ENCODE measurements around the gene OXNAD1.
A peak's percentile ranks its signal among the peaks of the same experiment; 100 is the strongest.

Gene OXNAD1

DNA sequence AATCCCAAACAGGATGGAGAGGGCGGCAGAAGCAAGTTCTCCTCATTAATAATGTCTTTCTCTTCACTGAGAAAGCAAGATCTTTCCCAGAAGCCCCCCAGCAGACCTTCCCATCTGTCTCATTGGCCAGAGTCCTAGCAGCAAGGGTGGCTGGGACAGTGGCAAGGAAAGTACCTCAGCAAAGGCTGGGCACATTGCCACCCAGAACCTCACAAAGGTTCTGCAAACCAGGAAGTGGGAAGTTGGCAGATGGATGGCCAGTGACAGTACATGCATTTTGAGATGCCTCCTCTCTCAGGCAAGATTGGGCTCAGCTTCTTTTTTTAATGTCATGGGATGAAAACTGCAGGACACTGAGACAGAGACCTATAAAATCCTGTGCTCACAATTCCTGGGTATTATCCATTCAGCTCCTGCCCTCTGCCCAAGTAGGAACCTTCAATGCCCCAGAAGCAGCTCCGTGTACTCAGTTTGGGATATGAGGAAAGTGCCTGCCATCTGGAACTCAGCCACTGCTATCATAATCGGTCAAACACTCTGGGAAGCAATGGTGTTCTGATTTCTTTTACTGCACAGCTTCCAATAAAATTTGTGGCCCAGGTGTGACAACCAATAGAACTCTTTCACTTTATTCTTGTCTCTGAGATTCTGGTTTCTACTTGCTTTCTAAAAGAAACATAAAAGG is 25.8 kb upstream of the OXNAD1 start:
- no peak for DNase-seq (ENCODE audit: low spot score in 2 of 2)
- no peaks in the 10 kb centered on the region for H3K4me1 ChIP-seq
- H3K27me3 ChIP-seq (ENCODE audit: low read depth) = no peaks in the 10 kb centered on the region
- no peaks in the 10 kb centered on the region for H3K36me3 ChIP-seq (replicated peaks)
- H3K4me3 ChIP-seq = no peak overlapping the region
- H3K9me3 ChIP-seq = no peaks in the 10 kb centered on the region
- in situ Hi-C loops (cut with MboI; ENCODE audit: low sequenced_read_pairs) = no loop called here

DNA sequence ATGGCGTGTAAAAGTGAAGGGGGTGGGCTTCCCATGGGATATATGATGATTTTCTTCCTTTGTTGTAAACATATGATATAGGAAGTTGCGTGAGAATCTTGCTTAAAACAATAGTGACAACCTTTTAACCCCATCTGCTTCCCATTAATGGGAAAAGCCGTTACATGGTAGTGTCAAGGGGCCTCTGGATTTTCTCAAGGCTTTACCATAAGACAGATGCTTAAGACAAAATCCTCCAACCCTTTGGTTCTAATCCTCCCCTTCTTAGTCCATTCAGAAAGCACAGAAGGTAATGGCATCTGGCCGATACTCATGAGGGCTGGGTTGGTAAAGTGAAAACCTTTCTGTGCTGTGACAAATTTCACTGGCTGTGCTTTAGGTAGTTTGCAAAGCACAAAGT is 25.2 kb upstream of the OXNAD1 start:
- Histone ChIP-seq H3K4me1 (no peaks in the 10 kb centered on the region), H3K9me3 (no peaks in the 10 kb centered on the region), H3K36me3 (replicated peaks) (no peaks in the 10 kb centered on the region), H3K4me3 (no peak overlapping the region), H3K27me3 (ENCODE audit: low read depth) (no peaks in the 10 kb centered on the region)
- in situ Hi-C loops (cut with MboI; ENCODE audit: low sequenced_read_pairs) = loop anchor here (10.0 kb wide), 1 partner anchor 185 kb away; no protein-coding TSS in a partner anchor
- DNase-seq (ENCODE audit: low spot score in 2 of 2) = no peak

DNA sequence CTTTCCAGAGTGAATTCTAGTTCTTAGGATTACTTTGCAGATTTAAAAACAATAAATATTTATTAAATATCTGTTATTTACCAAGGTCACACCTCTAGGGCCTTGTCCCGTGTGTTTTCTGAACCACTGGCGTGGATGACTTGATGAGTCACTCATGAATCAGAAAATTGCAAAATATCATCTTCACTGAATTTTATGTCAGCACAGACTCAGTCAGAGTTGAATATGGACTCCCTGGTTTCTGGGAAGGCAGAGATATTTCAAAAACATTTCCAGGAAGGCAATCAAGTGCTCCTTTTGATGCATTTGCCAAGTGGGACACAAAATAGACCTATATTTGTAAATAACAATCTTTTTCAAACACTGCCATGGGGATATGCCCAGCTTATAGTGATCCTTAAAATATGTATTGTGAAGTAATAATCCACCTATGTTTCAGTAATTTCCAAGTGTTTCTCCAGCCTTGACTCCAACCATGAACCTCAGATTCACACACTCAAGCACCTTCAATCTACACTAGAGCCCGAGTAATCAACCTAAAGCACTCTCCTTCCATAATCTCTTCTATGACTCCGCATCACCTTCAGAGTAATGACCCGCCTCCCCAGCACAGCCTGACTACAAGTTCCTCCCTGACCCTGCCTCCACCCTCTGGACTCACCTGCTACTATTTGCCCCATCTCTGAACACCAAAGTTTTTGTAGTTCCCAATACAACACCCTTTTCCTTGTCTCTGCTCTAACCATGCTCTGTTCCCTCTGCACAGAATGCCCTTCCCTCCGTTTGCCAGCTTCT is 24.6 kb upstream of the OXNAD1 start:
- in situ Hi-C loops (cut with MboI; ENCODE audit: low sequenced_read_pairs) = loop anchor here (10.0 kb wide), 1 partner anchor 186 kb away; no protein-coding TSS in a partner anchor
- no peak overlapping the region for H3K4me3 ChIP-seq
- no peaks in the 10 kb centered on the region for H3K36me3 ChIP-seq (replicated peaks)
- DNase-seq (ENCODE audit: low spot score in 2 of 2) = no peak
- no peaks in the 10 kb centered on the region for H3K4me1 ChIP-seq
- H3K9me3 ChIP-seq = no peaks in the 10 kb centered on the region
- H3K27me3 ChIP-seq (ENCODE audit: low read depth) = no peaks in the 10 kb centered on the region

DNA sequence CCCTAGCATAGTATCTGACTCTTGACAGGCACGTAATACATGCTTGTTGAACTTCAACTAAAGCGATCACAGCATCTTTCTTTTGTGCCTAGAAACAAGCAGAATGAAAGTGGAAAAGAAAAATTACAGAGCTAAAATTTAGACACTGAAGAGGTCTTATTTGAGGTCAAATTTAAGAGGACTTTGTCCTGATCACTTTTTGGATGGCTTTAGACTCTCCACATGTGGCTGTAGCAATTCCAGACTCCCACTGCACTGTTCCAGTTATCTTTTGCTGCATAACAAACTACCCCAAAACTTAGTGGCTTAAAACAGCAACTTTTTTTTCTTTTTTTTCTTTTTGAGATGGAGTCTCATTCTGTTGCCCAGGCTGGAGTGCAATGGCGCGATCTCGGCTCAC is 23.8 kb upstream of the OXNAD1 start:
- in situ Hi-C loops (cut with MboI; ENCODE audit: low sequenced_read_pairs) = loop anchor here (10.0 kb wide), 1 partner anchor 186 kb away; no protein-coding TSS in a partner anchor
- DNase-seq (ENCODE audit: low spot score in 2 of 2) = no peak
- Histone ChIP-seq H3K27me3 (ENCODE audit: low read depth) (no peaks in the 10 kb centered on the region), H3K9me3 (no peaks in the 10 kb centered on the region), H3K4me3 (no peak overlapping the region), H3K36me3 (replicated peaks) (no peaks in the 10 kb centered on the region), H3K4me1 (no peaks in the 10 kb centered on the region)

DNA sequence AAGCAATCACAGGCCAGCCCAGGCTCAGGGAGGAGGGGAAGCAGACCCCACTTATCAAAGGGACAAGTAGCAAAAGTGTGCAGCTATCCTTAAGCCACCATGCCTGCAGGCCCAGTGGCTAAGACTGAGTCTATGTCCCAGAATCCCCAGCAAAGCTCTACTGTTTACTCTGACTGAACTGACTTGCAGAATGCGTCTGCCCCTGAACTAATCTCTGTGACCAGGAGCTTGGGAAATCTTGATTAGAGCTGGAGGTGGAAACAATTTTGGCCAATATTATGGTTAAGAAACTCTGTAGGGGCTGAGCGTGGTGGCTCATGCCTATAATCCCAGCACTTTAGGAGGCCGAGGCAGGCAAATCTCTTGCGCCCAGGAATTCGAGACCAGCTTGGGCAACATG is 22.8 kb upstream of the OXNAD1 start:
- in situ Hi-C loops (cut with MboI; ENCODE audit: low sequenced_read_pairs) = loop anchor here (10.0 kb wide), 1 partner anchor 187 kb away; no protein-coding TSS in a partner anchor
- Histone ChIP-seq H3K4me1 (no peaks in the 10 kb centered on the region), H3K36me3 (replicated peaks) (no peaks in the 10 kb centered on the region), H3K27me3 (ENCODE audit: low read depth) (no peaks in the 10 kb centered on the region), H3K9me3 (no peaks in the 10 kb centered on the region), H3K4me3 (no peak overlapping the region)
- DNase-seq (ENCODE audit: low spot score in 2 of 2) = no peak

DNA sequence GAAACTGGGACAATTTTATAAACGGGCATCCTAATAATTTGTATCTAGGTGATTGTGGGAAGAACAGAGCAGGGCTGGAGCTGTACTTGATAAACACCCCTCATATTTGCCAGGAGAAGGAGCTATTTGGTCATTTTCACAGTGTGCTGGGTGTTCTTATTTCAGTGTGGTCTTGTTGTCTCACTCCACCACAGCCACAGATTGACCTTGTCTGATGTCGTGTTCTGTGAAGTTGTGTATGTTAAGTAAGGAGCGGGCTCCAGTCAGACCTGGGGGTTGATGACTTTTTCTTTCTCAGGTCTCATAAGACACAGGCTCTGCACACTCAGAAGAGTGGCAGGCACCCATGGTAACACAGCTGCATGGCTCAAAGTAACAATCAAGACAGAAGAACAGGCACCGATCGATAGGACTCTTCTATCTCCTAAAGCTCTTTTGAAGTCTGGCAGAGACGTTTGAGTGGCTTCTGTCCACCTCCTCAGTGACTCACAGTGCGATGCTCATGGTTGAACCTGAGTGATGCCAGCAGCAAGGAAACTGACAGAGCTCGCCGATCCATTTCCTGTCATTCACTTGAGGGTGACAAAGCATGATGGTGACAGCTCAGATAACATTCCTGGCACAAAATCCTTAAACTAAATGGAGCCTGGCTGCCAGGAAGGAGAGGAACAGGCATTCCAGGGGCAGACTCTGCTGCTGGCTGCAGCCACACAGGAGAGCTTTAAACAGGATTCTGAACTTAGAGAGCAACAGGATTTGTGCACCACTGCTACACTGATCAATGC is 21.1 kb upstream of the OXNAD1 start:
- Histone ChIP-seq H3K27me3 (ENCODE audit: low read depth) (no peaks in the 10 kb centered on the region), H3K4me1 (no peaks in the 10 kb centered on the region), H3K36me3 (replicated peaks) (no peaks in the 10 kb centered on the region), H3K9me3 (no peaks in the 10 kb centered on the region), H3K4me3 (no peak overlapping the region)
- in situ Hi-C loops (cut with MboI; ENCODE audit: low sequenced_read_pairs) = loop anchor here (10.0 kb wide), 1 partner anchor 189 kb away; no protein-coding TSS in a partner anchor
- DNase-seq (ENCODE audit: low spot score in 2 of 2) = no peak

DNA sequence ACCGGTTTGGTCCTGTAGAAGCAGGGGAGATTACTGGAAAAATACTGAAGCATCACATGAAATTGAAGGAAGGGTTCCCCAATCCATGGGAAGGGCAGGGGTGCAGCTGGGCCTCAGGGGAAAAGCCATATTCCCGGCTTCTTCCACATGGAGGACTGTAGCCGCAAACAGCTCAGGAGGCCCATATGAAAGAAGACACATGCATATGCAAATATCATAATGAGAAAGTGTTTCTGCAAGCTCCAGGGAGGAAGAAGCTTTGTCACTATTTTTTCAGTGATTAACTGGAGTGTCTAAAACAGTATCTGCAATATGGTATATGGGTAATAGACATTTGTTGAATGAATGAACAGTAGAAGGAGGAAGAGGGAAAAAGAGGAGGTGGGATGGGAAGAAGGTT is 19.4 kb upstream of the OXNAD1 start:
- H3K9me3 ChIP-seq = no peaks in the 10 kb centered on the region
- in situ Hi-C loops (cut with MboI; ENCODE audit: low sequenced_read_pairs) = loop anchor here (10.0 kb wide), 1 partner anchor 191 kb away; no protein-coding TSS in a partner anchor
- DNase-seq (ENCODE audit: low spot score in 2 of 2) = no peak
- no peak overlapping the region for H3K4me3 ChIP-seq
- 0 out of 2 replicates have a peak, but pooled peaks cover 2% of the 10 kb centered on the region for H3K27me3 ChIP-seq (ENCODE audit: low read depth)
- no peaks in the 10 kb centered on the region for H3K36me3 ChIP-seq (replicated peaks)
- H3K4me1 ChIP-seq = no peaks in the 10 kb centered on the region

DNA sequence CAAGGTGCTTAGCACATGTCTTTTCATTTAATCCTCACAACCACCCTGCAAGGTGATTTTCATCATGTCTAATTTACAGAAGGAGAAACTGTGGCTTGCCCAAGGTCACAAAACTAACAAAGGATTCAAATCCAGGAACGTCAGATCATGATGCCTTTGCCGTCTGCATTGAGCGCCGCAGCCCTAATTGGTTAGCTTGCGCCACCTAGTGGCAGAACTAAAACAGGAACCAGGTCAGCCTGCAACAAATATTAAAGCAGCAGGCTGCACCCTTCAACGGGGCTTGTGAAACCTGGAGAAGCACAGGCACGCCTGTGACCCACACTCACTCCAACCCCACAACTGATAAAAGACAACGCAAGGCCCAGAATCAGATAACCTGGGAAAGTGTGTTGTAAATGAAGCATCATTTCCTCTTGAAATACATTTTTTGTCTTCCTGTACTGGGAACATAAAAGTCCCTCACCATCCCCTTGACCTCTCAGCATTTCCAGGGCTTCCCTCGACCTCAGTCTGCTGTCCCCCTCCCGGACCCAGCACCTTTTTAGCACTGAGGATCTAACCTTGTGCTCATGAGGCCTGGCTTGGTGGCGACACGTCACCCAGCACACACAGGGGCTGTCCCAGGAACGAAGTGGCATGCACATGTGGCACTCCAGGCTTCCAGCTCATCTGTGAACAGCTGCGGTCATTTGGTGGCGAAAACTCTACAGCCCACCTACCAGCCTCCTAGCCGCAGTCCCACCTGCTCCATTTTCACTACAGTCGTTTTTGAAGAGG is 17.5 kb upstream of the OXNAD1 start:
- DNase-seq (ENCODE audit: low spot score in 2 of 2) = peak; percentile 71 to 86
- Histone ChIP-seq H3K4me1 (no peaks in the 10 kb centered on the region), H3K4me3 (no peak overlapping the region), H3K27me3 (ENCODE audit: low read depth) (0 out of 2 replicates have a peak, but pooled peaks cover 2% of the 10 kb centered on the region), H3K9me3 (no peaks in the 10 kb centered on the region), H3K36me3 (replicated peaks) (no peaks in the 10 kb centered on the region)
- in situ Hi-C loops (cut with MboI; ENCODE audit: low sequenced_read_pairs) = loop anchor here (10.0 kb wide), 1 partner anchor 193 kb away; no protein-coding TSS in a partner anchor

DNA sequence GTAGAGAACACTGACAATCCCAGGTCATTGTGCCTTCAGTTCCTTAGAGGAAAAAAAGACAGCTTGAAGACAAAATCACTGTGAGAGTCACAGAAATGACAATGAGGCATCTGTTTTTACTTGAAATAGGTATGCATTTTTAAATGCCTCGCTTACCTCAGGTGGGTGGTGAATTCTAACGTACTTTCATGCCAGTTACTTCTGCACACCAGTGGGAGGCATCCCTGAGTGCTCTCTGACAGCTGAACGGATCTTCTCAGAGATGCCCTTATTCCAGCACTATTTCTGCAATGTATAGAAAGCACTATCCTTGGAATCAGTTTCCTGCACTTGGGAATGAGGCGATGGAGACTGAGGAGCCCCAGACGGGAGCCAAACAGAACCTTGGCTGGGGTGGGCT is 16.5 kb upstream of the OXNAD1 start:
- Histone ChIP-seq H3K4me1 (no peaks in the 10 kb centered on the region), H3K27me3 (ENCODE audit: low read depth) (0 out of 2 replicates have a peak, but pooled peaks cover 2% of the 10 kb centered on the region)
- in situ Hi-C loops (cut with MboI; ENCODE audit: low sequenced_read_pairs) = loop anchor here (10.0 kb wide), 1 partner anchor 194 kb away; no protein-coding TSS in a partner anchor

DNA sequence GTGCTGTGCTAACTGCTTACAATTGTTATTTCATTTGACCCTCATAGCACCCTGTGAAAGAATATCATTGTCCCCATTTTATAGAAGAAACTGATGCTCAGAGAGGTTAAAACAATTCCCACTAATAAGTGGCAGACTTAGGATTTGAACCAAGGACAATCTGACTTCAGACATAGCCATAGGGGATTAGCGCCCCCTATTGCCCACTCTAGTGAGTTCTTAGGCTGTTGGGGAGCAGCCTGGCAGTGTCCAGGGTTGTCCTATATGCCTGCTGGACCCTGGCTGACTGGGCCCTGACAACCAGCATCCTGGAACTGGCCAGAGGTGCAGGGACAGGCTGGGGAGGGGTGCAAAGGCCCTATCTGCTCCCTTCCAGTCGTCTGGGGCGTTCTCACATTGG is 15.7 kb upstream of the OXNAD1 start:
- Histone ChIP-seq H3K27me3 (ENCODE audit: low read depth) (0 out of 2 replicates have a peak, but pooled peaks cover 2% of the 10 kb centered on the region), H3K4me1 (no peaks in the 10 kb centered on the region), H3K36me3 (replicated peaks) (no peaks in the 10 kb centered on the region), H3K4me3 (no peak overlapping the region), H3K9me3 (no peaks in the 10 kb centered on the region)
- in situ Hi-C loops (cut with MboI; ENCODE audit: low sequenced_read_pairs) = loop anchor here (10.0 kb wide), 1 partner anchor 195 kb away; no protein-coding TSS in a partner anchor
- peak in 1 of 2 experiments; percentile 59 for DNase-seq (ENCODE audit: low spot score in 2 of 2)

More for the DNA sequence above, 16.5 kb upstream of the OXNAD1 start:
- no peak for DNase-seq (ENCODE audit: low spot score in 2 of 2)
- no peaks in the 10 kb centered on the region for H3K9me3 ChIP-seq
- no peak overlapping the region for H3K4me3 ChIP-seq
- H3K36me3 ChIP-seq (replicated peaks) = no peaks in the 10 kb centered on the region

DNA sequence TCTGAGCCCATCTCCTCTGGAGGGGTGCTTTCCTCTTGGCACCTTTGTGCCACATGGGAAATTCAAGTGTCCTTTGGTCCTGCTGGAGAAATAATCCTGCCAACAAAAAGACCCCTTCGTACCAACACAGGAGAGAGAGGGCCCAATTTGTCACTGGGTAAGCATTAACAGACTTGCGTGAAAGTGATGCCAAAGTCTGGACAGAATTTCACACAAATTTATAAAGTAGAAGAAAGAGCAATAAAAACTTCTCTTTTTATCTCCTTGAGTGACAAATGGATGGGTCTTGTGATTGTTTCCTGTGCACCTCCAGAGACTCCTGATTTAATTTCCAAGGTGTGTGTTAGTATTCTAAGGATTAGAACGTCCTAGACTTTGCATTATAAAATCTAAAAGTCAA is 15.1 kb upstream of the OXNAD1 start:
- Histone ChIP-seq H3K4me3 (no peak overlapping the region), H3K9me3 (no peaks in the 10 kb centered on the region), H3K4me1 (no peaks in the 10 kb centered on the region), H3K27me3 (ENCODE audit: low read depth) (0 out of 2 replicates have a peak, but pooled peaks cover 2% of the 10 kb centered on the region), H3K36me3 (replicated peaks) (no peaks in the 10 kb centered on the region)
- no peak for DNase-seq (ENCODE audit: low spot score in 2 of 2)
- in situ Hi-C loops (cut with MboI; ENCODE audit: low sequenced_read_pairs) = loop anchor here (10.0 kb wide), 1 partner anchor 195 kb away; no protein-coding TSS in a partner anchor

DNA sequence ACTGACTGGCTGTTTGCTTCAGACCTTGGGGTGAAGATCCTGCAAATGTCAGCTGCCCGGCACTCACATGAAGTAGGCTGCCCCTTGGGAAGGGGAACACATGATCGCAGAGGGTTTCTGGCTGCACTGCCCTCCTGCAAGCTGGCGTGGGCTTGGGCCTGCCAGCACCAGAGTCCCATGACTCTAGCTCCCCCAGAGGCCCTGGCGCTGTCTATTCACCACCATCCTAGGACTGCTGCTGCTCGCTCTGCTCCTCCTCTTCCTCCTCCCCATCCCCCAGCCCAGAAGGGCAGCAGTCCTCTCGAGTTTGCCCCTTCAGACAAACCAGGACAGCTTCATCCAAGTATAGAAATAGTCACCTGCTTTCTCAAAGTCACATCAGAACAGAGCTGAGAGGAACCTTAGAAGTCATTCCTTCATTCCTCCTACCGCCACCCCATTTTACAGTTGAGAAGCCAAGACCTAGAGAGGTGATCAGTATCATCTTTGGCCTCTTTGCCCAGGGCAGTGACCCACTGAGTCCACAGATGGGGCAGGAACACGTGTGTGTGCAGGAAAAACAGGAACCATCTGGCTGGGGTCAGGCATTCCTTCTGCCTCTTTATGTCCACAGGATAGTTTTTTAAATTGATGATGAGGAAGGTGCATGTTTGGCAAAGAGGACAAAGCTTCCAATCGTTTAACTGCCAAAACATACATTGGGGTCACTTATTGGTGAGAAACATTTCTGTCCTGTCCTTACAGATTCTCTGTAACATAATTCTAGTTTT is 13.5 kb upstream of the OXNAD1 start:
- Histone ChIP-seq H3K4me1 (no peaks in the 10 kb centered on the region), H3K36me3 (replicated peaks) (no peaks in the 10 kb centered on the region), H3K9me3 (no peaks in the 10 kb centered on the region), H3K4me3 (no peak overlapping the region), H3K27me3 (ENCODE audit: low read depth) (0 out of 2 replicates have a peak, but pooled peaks cover 2% of the 10 kb centered on the region)
- no peak for DNase-seq (ENCODE audit: low spot score in 2 of 2)
- in situ Hi-C loops (cut with MboI; ENCODE audit: low sequenced_read_pairs) = no loop called here
